CD4-positive, alpha-beta T cell treated with Interleukin-1 beta for 1 hour (primary cell): ENCODE results near the gene ACSM2B.
"Not testable (repeated sequence)": the region's sequence is repeated elsewhere in the genome, so short reads cannot be mapped to it uniquely, and the experiment has no call there.

ENCODE experiments used
- DNase-seq, 2 donors: peaks; one replicate each; pipeline ENCODE4 v3.0.0-alpha.2; 2020 to 2022

Gene ACSM2B

GRCh38 chr16:20576145-20576544, at the start of gene ACSM2B:
Gene ACSM2B, minus strand, starts transcription at chr16:20576367. Its CDS starts 11,522 bp downstream, at chr16:20564845.
- not testable (repeated sequence) for DNase-seq

- no peak for DNase-seq
These were observed 49.0 kb upstream of the ACSM2B start for GRCh38 chr16:20624882-20625807.

GRCh38 chr16:20624205-20624604, 48.0 kb upstream of the ACSM2B start:
- DNase-seq = no peak

- no peak for DNase-seq
These were observed 46.3 kb upstream of the ACSM2B start for GRCh38 chr16:20622498-20622870.

GRCh38 chr16:20621406-20621805, 45.2 kb upstream of the ACSM2B start:
- no peak for DNase-seq

- no peak for DNase-seq
These were observed 44.6 kb upstream of the ACSM2B start for GRCh38 chr16:20620770-20621169.

GRCh38 chr16:20620003-20620402, 43.8 kb upstream of the ACSM2B start:
- no peak for DNase-seq

GRCh38 chr16:20617271-20617670, 41.1 kb upstream of the ACSM2B start:
- DNase-seq = no peak

GRCh38 chr16:20614186-20615141, 38.3 kb upstream of the ACSM2B start:
- DNase-seq = no peak

- no peak for DNase-seq
These were observed 37.5 kb upstream of the ACSM2B start for GRCh38 chr16:20613481-20614185.

- DNase-seq = no peak
These were observed 36.6 kb upstream of the ACSM2B start for GRCh38 chr16:20612551-20613480.

- no peak for DNase-seq
These were observed 35.9 kb upstream of the ACSM2B start for GRCh38 chr16:20611975-20612481.

GRCh38 chr16:20611350-20611902, 35.3 kb upstream of the ACSM2B start:
- DNase-seq = no peak

GRCh38 chr16:20610892-20611349, 34.8 kb upstream of the ACSM2B start:
- DNase-seq = no peak

- DNase-seq = no peak
These were observed 34.2 kb upstream of the ACSM2B start for GRCh38 chr16:20610211-20610891.

GRCh38 chr16:20602205-20602604, 26.0 kb upstream of the ACSM2B start:
- DNase-seq = peak in 1 of 2 donors; percentile 6

GRCh38 chr16:20599475-20599874, 23.3 kb upstream of the ACSM2B start:
- DNase-seq = not testable (repeated sequence)

- DNase-seq = no peak
These were observed 22.8 kb upstream of the ACSM2B start for GRCh38 chr16:20598832-20599469.

- DNase-seq = not testable (repeated sequence)
These were observed 19.5 kb upstream of the ACSM2B start for GRCh38 chr16:20595694-20596093.

GRCh38 chr16:20595068-20595467, 18.9 kb upstream of the ACSM2B start:
- not testable (repeated sequence) for DNase-seq
